ENCODE measurements around the gene KRT76.
A peak's percentile ranks its signal among the peaks of the same experiment; 100 is the strongest.
"Not testable (repeated sequence)": the region's sequence is repeated elsewhere in the genome, so short reads cannot be mapped to it uniquely, and the experiment has no call there.

The KRT76 gene

GRCh38 chr12:52799505-52800211 lies 22.5 kb upstream of the KRT76 start:
- intact Hi-C loops (cut with DNase I) = no loop called here
- DNase-seq = no peak

- DNase-seq = no peak
- intact Hi-C loops (cut with DNase I) = no loop called here
Observed at GRCh38 chr12:52798671-52799504, 21.7 kb upstream of the KRT76 start.

GRCh38 chr12:52798003-52798670 lies 21.0 kb upstream of the KRT76 start:
- intact Hi-C loops (cut with DNase I) = no loop called here
- no peak for DNase-seq

GRCh38 chr12:52797529-52797894 lies 20.4 kb upstream of the KRT76 start:
- DNase-seq = no peak
- intact Hi-C loops (cut with DNase I) = no loop called here

GRCh38 chr12:52796839-52797528 lies 19.8 kb upstream of the KRT76 start:
- intact Hi-C loops (cut with DNase I) = no loop called here
- DNase-seq = no peak

GRCh38 chr12:52796429-52796794 lies 19.3 kb upstream of the KRT76 start:
- intact Hi-C loops (cut with DNase I) = no loop called here
- no peak for DNase-seq

GRCh38 chr12:52795694-52796428 lies 18.7 kb upstream of the KRT76 start, which contains the start of gene KRT3:
KRT3 (minus strand) TSS chr12:52796117; CDS start chr12:52796042, 75 bp downstream.
- intact Hi-C loops (cut with DNase I) = no loop called here
- DNase-seq = no peak

GRCh38 chr12:52795332-52795674 lies 18.2 kb upstream of the KRT76 start:
- DNase-seq; intact Hi-C loops (cut with DNase I): not testable (repeated sequence)

GRCh38 chr12:52794479-52795331 lies 17.6 kb upstream of the KRT76 start:
- intact Hi-C loops (cut with DNase I) = no loop called here
- DNase-seq = no peak

- intact Hi-C loops (cut with DNase I) = no loop called here
- no peak for DNase-seq
Observed at GRCh38 chr12:52792185-52793029, 15.3 kb upstream of the KRT76 start.

- DNase-seq = no peak
- intact Hi-C loops (cut with DNase I) = no loop called here
Observed at GRCh38 chr12:52791271-52792184, 14.4 kb upstream of the KRT76 start.

GRCh38 chr12:52790427-52791270 lies 13.5 kb upstream of the KRT76 start:
- intact Hi-C loops (cut with DNase I) = no loop called here
- no peak for DNase-seq

GRCh38 chr12:52789637-52790426 lies 12.7 kb upstream of the KRT76 start:
- intact Hi-C loops (cut with DNase I) = no loop called here
- DNase-seq = peak in 2 of 42 donors; percentile 12 to 27

GRCh38 chr12:52788876-52789636 lies 11.9 kb upstream of the KRT76 start:
- intact Hi-C loops (cut with DNase I) = no loop called here
- DNase-seq = no peak

Measured in head of caudate nucleus (tissue), 42 donors.